ENCODE measurements around the gene MAST4. TPM values are rescaled to one million over a fixed set of nuclear protein-coding genes. Genes with fewer than 3 reads are reported as not detected.

MAST4 gene
- total and polyA plus RNA-seq, 2 of the 13 experiments (the other 11 are each of a cell fraction or from before 2014, with no cell fraction given), result 3.4 to 3.7 TPM

- TF ChIP-seq ZNF230 (CRISPR knock-in tag; IDR thresholded peaks at IDR 0.05), result no peak
Measured at GRCh38 chr5:67178966-67179365, 582.8 kb downstream of the MAST4 start (continued).

- BruUV-seq (replicated peaks), result no TSS peak
- ATAC-seq, result no peak
- no peaks in the 10 kb centered on the region for H4K20me1 ChIP-seq (ENCODE audit: insufficient read depth, low read length)
- peaks cover 0 to 1% of the 10 kb centered on the region in 2 experiments; a peak in 3 of 5 replicates for H3K27me3 ChIP-seq (ENCODE audit: control insufficient read depth in 1 of 2, insufficient read depth in 2 of 2, low read length in 2 of 2)
- 0 out of 2 replicates have a peak, but pooled peaks cover 9% of the 10 kb centered on the region for H3K9me3 ChIP-seq (ENCODE audit: low read length)
- no peak for FAIRE-seq
- in situ Hi-C loops (cut with HindIII; ENCODE audit: extremely low pct_ligation_motif_present, low pct_unique_long_range_greater_than_20kb), result no loop called here
- 55% methylated on average over 5 of the region's 5 CpGs for WGBS (ENCODE audit: low lambda C conversion rate)
- POLR2A ChIA-PET, result no interaction called here
- H3K4me2 ChIP-seq (ENCODE audit: low read depth, low read length), result no peak overlapping the region
- no peaks in the 10 kb centered on the region for H3K4me1 ChIP-seq (ENCODE audit: insufficient read depth, low read length)
- H3K79me2 ChIP-seq (ENCODE audit: insufficient read depth, low read length), result no peaks in the 10 kb centered on the region
- no peaks in the 10 kb centered on the region for H3K36me3 ChIP-seq (replicated peaks in 1 of 2; ENCODE audit: control insufficient read depth in 1 of 2, insufficient read depth in 2 of 2, low read length in 2 of 2)
- no peak overlapping the region for H2AFZ ChIP-seq (ENCODE audit: low read length)
- no peak overlapping the region for H3K9ac ChIP-seq (ENCODE audit: insufficient read depth, low read depth, low read length)
- DNase-seq (ENCODE audit: low spot score), result no peak
- no peak overlapping the region for H3K4me3 ChIP-seq (replicated peaks in 1 of 3; ENCODE audit: insufficient read depth in 1 of 3, low read depth in 2 of 3, low read length in 3 of 3)
- CTCF ChIA-PET (ENCODE audit: low intra/inter-chr PET ratio, low total read pairs), result no interaction called here
- intact Hi-C loops (cut with micrococcal nuclease; ENCODE audit: unreplicated experiment), result no loop called here
- H3K27ac ChIP-seq (ENCODE audit: extremely low read length, insufficient read depth, low read length), result no peak overlapping the region
- TF ChIP-seq E2F1 (CRISPR knock-in tag; IDR thresholded peaks at IDR 0.05), result no peak
- TF ChIP-seq, protein P1, sequence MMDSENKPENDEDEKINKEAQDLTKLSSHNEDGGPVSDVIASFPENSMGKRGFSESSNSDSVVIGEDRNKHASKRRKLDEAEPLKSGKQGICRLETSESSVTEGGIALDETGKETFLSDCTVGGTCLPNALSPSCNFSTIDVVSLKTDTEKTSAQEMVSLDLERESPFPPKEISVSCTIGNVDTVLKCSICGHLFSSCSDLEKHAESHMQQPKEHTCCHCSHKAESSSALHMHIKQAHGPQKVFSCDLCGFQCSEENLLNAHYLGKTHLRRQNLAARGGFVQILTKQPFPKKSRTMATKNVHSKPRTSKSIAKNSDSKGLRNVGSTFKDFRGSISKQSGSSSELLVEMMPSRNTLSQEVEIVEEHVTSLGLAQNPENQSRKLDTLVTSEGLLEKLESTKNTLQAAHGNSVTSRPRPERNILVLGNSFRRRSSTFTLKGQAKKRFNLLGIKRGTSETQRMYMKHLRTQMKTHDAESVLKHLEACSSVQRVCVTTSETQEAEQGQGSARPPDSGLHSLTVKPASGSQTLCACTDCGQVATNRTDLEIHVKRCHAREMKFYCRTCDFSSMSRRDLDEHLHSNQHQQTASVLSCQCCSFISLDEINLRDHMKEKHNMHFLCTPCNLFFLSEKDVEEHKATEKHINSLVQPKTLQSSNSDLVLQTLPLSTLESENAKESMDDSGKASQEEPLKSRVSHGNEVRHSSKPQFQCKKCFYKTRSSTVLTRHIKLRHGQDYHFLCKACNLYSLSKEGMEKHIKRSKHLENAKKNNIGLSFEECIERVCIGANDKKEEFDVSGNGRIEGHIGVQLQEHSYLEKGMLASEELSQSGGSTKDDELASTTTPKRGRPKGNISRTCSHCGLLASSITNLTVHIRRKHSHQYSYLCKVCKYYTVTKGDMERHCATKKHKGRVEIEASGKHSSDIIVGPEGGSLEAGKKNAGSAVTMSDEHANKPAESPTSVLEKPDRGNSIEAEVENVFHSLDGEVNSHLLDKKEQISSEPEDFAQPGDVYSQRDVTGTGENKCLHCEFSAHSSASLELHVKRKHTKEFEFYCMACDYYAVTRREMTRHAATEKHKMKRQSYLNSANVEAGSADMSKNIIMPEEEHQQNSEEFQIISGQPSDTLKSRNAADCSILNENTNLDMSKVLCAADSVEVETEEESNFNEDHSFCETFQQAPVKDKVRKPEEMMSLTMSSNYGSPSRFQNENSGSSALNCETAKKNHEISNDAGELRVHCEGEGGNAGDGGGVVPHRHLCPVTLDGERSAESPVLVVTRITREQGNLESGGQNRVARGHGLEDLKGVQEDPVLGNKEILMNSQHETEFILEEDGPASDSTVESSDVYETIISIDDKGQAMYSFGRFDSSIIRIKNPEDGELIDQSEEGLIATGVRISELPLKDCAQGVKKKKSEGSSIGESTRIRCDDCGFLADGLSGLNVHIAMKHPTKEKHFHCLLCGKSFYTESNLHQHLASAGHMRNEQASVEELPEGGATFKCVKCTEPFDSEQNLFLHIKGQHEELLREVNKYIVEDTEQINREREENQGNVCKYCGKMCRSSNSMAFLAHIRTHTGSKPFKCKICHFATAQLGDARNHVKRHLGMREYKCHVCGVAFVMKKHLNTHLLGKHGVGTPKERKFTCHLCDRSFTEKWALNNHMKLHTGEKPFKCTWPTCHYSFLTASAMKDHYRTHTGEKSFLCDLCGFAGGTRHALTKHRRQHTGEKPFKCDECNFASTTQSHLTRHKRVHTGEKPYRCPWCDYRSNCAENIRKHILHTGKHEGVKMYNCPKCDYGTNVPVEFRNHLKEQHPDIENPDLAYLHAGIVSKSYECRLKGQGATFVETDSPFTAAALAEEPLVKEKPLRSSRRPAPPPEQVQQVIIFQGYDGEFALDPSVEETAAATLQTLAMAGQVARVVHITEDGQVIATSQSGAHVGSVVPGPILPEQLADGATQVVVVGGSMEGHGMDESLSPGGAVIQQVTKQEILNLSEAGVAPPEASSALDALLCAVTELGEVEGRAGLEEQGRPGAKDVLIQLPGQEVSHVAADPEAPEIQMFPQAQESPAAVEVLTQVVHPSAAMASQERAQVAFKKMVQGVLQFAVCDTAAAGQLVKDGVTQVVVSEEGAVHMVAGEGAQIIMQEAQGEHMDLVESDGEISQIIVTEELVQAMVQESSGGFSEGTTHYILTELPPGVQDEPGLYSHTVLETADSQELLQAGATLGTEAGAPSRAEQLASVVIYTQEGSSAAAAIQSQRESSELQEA (CRISPR knock-in tag; IDR thresholded peaks at IDR 0.05; ENCODE audit: not compliant biosample characterization), result no peak
- TF ChIP-seq NKX3-1 (CRISPR knock-in tag; IDR thresholded peaks at IDR 0.05), result no peak
- TF ChIP-seq GMEB1 (CRISPR knock-in tag; IDR thresholded peaks at IDR 0.05; ENCODE audit: borderline replicate concordance), result no peak
- TF ChIP-seq SRY (CRISPR knock-in tag; IDR thresholded peaks at IDR 0.05), result no peak
- TF ChIP-seq ZNF550 (CRISPR knock-in tag; IDR thresholded peaks at IDR 0.05; ENCODE audit: borderline replicate concordance), result no peak
- TF ChIP-seq ADNP (CRISPR knock-in tag; IDR thresholded peaks at IDR 0.05), result no peak
- TF ChIP-seq POLR2A (IDR thresholded peaks at IDR 0.05; ENCODE audit: insufficient read depth in 1 of 2, low read depth in 2 of 2, low read length in 2 of 2), result no peak
- TF ChIP-seq PHF5A (CRISPR knock-in tag; IDR thresholded peaks at IDR 0.05; ENCODE audit: low read depth, unreplicated experiment), result no peak
Measured at GRCh38 chr5:67179697-67180361, 583.6 kb downstream of the MAST4 start.

All from HepG2 (cell line).